ENCODE data around the gene KLK10.

The KLK10 gene

GRCh38 chr19:51025809-51026553 is 6.5 kb upstream of the KLK10 start:
- DNase-seq: no peak

DNA sequence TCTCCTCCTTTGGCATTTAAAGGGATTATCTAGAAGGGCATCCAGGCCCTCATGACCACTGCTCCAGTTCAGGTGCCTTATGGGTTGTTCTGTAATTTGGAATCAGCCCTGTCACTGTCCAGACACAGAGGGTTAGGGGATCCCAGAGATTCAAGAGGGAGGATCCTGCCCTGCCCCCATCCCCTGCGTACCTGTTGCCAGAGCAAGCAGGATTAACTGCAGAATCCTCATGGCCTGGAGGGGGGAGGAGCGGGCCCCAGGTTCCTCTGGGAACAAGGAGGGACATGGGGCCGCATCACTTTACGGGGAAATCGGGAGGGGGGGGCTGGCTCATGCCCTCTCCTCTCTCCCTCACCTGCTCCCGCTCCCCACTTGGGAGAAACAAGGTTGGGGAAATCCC is 5.9 kb upstream of the KLK10 start:
- DNase-seq: no peak

GRCh38 chr19:51024924-51025323 is 5.4 kb upstream of the KLK10 start:
- no peak for DNase-seq

DNA sequence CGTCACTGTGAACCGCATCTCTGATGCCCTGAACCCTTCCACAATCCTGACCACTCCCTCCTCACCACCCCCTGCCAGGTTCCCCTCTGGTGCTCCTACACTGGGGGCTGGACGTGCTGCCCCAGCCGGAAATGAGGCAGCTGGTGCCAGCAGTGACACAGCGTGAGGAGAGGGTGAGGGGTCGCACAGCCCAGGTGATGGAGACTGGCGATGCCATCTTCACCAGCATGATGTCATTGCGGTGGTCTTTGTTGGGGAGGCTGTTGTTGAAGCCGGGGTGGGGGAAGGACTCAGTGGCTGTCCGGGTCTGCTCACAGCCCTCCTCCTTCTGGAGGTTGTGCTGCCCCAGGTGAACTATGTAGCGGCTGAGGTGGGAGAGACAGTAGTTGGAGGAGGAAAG is 4.4 kb upstream of the KLK10 start:
- no peak for DNase-seq

DNA sequence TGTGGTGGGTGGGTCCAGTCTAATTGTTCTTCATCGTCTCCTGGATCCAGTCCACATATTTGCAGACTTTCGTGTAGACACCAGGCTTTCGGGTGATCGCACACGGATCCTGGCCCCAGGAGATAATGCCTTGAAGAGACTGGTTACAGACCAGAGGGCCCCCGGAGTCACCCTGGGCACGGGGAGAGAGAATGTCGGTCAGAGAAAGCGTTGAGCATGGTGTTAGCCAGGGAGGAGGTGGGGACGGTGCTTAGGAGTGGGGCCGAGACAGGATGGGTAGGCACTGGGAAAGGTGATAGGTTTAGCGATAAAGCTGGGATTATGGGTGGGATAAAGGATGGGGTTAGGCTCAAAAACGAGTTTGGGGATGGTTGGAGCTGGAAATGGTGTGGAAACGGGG is 3.0 kb upstream of the KLK10 start:
- no peak for DNase-seq

GRCh38 chr19:51020988-51021651 is 1.6 kb upstream of the KLK10 start:
- peak; percentile 35 to 70 for DNase-seq

- DNase-seq: no peak
Observed at GRCh38 chr19:51018745-51019543, 565 bp downstream of the KLK10 start.

DNA sequence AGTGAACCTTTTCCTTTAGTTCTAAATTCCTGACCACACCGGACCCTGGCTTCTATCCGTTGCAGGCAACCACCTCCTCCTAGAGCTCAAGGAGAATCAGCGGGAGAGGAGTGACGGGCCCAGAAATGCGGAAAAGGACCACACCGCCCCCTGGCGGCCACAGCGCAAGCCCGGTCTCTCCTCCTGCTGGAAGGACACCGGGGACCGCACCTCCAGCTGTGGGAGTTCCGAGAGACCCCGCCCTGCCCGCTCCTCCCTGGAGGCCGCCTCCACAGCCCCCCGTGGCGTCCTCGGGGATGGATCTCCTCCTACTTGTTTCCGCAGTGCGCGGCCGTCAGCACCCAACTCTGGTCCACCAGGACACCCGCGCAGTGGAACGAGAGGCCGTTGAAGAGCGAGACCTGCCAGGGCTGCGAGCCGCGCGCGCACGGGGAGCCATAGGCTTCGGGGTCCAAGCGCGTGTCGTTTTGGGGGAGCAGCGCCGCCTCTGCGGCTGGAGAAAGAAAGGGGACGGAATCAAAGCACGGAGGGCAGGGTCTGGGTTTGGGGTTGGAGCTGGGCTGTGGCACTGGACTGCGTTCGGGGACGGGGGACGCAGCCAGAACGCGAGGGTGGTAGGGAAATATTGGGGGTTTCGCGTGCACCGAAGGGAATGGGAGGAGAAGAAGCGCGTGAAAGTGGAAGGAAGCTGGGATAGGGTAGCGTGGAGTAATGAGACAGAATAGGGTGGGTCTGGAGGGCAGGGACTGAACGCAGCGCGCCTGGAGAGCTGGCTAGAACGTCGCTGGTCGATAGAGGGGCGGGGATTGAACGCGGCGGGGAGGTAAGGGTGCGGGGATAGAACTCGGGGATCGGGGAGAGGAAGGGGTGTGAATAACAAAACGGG is 2.5 kb downstream of the KLK10 start:
- no peak for DNase-seq

- DNase-seq: no peak
Observed at GRCh38 chr19:51015691-51016267, 3.7 kb downstream of the KLK10 start.

DNA sequence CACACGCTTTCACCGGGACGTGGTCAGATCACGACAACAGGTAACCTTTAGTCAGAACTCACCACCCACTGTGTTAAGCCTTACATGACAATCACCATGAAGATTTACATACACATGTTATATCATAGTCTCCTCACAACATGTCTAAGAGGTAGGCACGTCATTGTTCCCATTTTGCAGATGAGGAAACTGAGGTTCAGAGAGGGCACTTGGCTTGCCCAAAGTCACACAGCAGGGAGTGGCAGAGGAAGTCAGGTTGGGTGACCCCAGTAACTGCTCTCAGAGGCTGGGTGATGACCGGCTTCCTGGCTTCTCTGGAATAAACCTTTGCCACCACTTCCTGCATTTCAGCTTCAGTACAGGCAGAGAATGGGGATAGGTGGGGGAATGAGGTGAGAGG is 5.3 kb downstream of the KLK10 start:
- DNase-seq: no peak

GRCh38 chr19:51012661-51013190 is 6.8 kb downstream of the KLK10 start:
- no peak for DNase-seq

DNA sequence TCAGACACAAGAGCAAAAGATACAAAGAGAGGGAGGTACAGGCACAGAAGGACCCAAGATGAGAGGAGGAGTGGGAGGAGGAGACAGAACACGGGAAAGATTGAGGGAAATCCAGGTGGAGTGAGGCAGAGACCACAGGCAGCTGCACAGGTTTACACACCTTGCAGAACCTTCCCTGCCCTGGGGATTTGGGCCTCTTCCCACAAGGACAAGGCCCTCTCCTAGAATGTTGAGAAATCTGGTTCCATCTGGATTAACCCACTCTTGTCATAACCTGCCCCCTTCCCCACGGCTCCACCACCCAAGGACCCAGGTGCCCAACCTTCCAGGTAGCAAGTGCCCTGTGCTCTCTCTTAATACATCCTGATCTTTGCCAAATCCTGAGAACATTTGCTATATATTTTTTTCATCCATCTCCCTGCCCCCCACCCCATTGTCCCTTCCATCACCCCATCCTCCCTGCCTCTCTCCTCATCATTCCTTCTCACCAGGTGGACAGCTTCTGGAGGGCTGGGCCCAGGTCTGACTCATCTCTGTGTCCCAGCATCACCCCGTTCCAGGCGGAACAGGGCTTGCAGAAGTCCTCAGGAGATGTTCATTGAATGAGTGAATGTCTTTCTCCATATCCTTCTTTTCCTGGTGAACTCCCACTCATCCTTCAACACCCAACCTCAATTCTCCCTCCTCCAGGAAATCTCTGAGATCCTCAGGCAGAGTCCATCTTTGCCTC is 9.3 kb downstream of the KLK10 start:
- DNase-seq: no peak

- no peak for DNase-seq
Observed at GRCh38 chr19:51009061-51009891, 10.2 kb downstream of the KLK10 start.

GRCh38 chr19:51007488-51007887 is 12.0 kb downstream of the KLK10 start:
- DNase-seq: no peak

GRCh38 chr19:51006406-51006805 is 13.1 kb downstream of the KLK10 start:
- no peak for DNase-seq

- no peak for DNase-seq
Observed at GRCh38 chr19:51005248-51005647, 14.3 kb downstream of the KLK10 start.

DNA sequence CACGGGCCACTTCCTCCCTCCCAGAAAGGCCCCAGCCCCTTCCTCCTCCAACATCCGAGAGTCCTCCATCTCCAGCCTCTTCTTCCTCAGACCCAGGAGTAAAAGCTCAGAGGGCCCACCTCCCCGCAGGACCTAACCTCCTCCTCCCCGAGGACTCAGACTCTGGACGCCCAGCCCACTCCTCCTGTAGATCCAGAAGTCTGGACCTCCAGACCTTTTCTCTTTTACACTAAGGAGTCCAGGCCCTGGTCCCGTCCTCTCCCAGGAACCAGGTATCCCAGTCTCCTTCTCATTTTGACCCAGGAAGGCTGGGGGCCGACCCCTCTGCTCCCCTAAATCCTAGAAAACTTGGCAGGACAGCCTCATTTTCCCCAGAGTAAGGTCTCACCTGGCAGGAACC is 16.2 kb downstream of the KLK10 start:
- DNase-seq: no peak

DNA sequence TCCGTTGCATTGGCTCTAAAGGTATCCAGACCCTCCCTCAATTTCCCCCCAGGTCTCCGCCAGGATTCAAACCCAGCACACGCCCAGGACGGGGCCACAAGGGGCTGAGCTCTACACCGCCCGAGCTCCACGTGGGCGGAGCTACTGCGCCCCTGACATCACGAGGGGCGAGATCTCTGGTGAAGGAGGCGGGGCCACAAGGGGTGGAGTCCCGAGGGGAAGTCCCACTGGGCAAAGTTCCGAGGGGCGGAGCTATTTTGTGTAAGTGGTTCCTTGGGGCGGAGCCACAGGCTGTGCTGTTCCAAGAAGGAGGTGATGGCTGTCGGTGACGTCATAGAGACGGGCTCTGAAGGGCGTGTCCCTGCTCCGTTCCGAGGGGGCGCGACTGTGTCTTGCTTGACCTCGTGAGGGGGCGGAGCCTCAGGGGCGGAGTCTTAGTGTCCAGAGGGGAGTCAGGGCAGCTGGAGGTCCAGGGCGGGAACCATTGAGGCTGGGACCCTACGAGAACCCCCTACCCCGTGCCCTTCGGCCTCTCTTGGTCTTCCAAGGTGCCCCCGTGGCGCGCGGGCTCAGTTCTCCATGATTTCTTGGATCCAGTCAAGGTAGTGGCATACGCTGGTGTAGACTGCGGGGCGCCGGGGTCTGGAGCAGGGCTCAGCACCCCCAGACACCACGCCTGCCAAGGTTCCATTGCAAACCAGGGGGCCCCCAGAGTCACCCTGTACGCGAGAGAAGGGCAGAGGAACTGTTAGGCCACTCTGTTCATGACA is 16.8 kb downstream of the KLK10 start:
- DNase-seq: no peak

DNA sequence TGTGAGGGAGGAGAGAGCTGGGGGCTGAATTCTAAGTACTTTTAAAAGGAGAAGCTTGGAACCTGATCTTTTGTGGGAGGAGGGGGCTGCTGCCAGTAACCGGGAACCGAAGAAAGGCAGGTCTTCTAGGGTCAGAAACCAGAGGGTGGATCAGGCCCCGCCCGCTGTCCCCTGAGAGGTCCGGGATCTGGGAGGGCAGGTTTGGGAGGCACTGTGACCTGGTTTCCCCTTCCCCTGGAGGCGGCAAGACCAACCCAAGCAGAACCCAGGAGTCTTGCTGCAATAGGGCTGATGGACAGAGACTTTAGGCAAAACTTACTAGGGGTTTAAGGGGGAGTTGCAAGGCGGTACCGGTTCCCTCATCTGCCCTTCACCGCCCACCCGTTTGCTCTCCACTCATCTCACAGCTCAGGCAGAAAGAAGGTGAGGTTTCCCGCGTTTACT is 17.4 kb downstream of the KLK10 start:
- DNase-seq: no peak

DNA sequence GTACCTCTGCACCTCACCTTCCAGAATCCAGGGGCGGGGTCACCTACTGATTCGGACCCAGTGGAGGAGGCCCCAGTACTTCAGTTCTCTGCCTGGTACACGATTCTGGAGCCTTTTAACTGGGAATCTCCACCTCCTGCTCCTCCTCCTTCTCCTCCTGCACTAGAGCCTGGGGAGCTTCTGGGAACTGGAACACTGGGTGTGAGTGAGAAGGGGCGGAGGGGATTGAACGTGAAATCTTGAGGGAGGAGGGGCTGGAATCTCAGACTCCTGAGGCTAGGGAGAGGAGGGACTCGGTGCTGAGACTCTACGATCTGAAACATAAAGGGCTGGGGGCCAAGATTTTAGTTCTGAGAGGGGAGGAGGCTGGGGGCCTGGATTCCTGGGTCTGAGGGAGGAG is 18.0 kb downstream of the KLK10 start, which contains the start of gene KLK8:
Gene KLK8 (minus strand): TSS at position 90 of the 400 bp plus-strand sequence. CDS start 437 bp downstream, outside the sequence.
- no peak for DNase-seq
